Mesenchymal stem cell (in vitro differentiated cells and primary cell): ENCODE data around the gene PVALB.
"Not testable (repeated sequence)": the region's sequence is repeated elsewhere in the genome, so short reads cannot be mapped to it uniquely, and the experiment has no call there.

ENCODE experiments used
- DNase-seq: peaks from one replicate; pipeline ENCODE4 v3.0.0-alpha.2; 2013
- H2AFZ ChIP-seq: one replicate; pipeline ENCODE4 v1.6.1; 2013; ENCODE audit warnings: low read depth, mild to moderate bottlenecking, control low read depth, inconsistent platforms, low read length, moderate library complexity
- H2AK5ac ChIP-seq: 2 replicates; pipeline ENCODE4 v1.6.1; 2013; ENCODE audit warnings: low read length, moderate library complexity, mild to moderate bottlenecking, inconsistent platforms; ENCODE audit not compliant: severe bottlenecking
- H2BK120ac ChIP-seq: one replicate; pipeline ENCODE4 v1.6.1; 2013; ENCODE audit warnings: low read depth, mild to moderate bottlenecking, inconsistent platforms, low read length, moderate library complexity
- H2BK12ac ChIP-seq, 2 experiments: one replicate each; pipeline ENCODE4 v1.6.1; 2013; ENCODE audit warnings: inconsistent platforms in 2 of 2, low read length in 2 of 2, mild to moderate bottlenecking in 2 of 2, moderate library complexity in 2 of 2, control low read depth in 1 of 2
- H2BK15ac ChIP-seq: one replicate; pipeline ENCODE4 v1.6.1; 2013; ENCODE audit warnings: mild to moderate bottlenecking, low read depth, inconsistent platforms; ENCODE audit not compliant: poor library complexity, severe bottlenecking
- H2BK5ac ChIP-seq: 2 replicates; pipeline ENCODE4 v1.6.1; 2013; ENCODE audit warnings: low read depth, mild to moderate bottlenecking, low read length, control low read depth, inconsistent platforms; ENCODE audit not compliant: poor library complexity, severe bottlenecking
- H3K14ac ChIP-seq, 2 experiments: one replicate each; pipeline ENCODE4 v1.6.1; 2013; ENCODE audit warnings: inconsistent platforms in 2 of 2, low read length in 2 of 2, control low read depth in 1 of 2, mild to moderate bottlenecking in 1 of 2, moderate library complexity in 1 of 2
- H3K18ac ChIP-seq, 2 experiments: one replicate each; pipeline ENCODE4 v1.6.1; 2013; ENCODE audit warnings: inconsistent platforms in 2 of 2, low read length in 2 of 2, control low read depth in 1 of 2, low read depth in 1 of 2, mild to moderate bottlenecking in 1 of 2
- H3K23ac ChIP-seq, 2 experiments: one replicate each; pipeline ENCODE4 v1.6.1; 2013; ENCODE audit warnings: inconsistent platforms in 2 of 2, low read length in 2 of 2, mild to moderate bottlenecking in 2 of 2, moderate library complexity in 2 of 2, control low read depth in 1 of 2
- H3K27ac ChIP-seq: 2 replicates; pipeline ENCODE4 v1.5.1; 2013; ENCODE audit warnings: mild to moderate bottlenecking, moderate library complexity, low read length, control low read depth, inconsistent platforms; ENCODE audit not compliant: poor library complexity, severe bottlenecking
- H3K27me3 ChIP-seq, 2 experiments: 2 replicates each; pipeline versions ENCODE4 v1.6.1 to v1.7.0; 2013; ENCODE audit warnings: low read length in 2 of 2, mild to moderate bottlenecking in 2 of 2, moderate library complexity in 2 of 2, control low read depth in 1 of 2, inconsistent platforms in 1 of 2; ENCODE audit not compliant: control insufficient read depth in 1 of 2, insufficient read depth in 1 of 2
- H3K36me3 ChIP-seq, 2 experiments: 2 replicates each; pipeline versions ENCODE4 v1.6.1 to v1.7.0; 2013; ENCODE audit warnings: low read length in 2 of 2, control low read depth in 1 of 2, inconsistent platforms in 1 of 2, low read depth in 1 of 2, mild to moderate bottlenecking in 1 of 2; ENCODE audit not compliant: insufficient read depth in 2 of 2, control insufficient read depth in 1 of 2
- H3K4ac ChIP-seq, 2 experiments: one replicate each; pipeline ENCODE4 v1.6.1; 2013; ENCODE audit warnings: inconsistent platforms in 2 of 2, low read length in 2 of 2, mild to moderate bottlenecking in 2 of 2, moderate library complexity in 2 of 2, control low read depth in 1 of 2, low read depth in 1 of 2
- H3K4me1 ChIP-seq: 2 replicates; pipeline ENCODE4 v1.6.1; 2013; ENCODE audit warnings: low read depth, low read length, control low read depth; ENCODE audit not compliant: control insufficient read depth, insufficient read depth
- H3K4me2 ChIP-seq: 2 replicates; pipeline ENCODE4 v1.6.1; 2013; ENCODE audit warnings: low read length, mild to moderate bottlenecking, inconsistent platforms; ENCODE audit not compliant: poor library complexity, severe bottlenecking
- H3K4me3 ChIP-seq, 2 experiments: 2 replicates each; pipeline versions ENCODE4 v1.5.1 to v1.7.0; 2013; ENCODE audit warnings: low read length in 2 of 2, mild to moderate bottlenecking in 2 of 2, control low read depth in 1 of 2, low read depth in 1 of 2; ENCODE audit not compliant: insufficient read depth in 1 of 2
- H3K79me1 ChIP-seq: replicated peaks from 2 replicates; pipeline ENCODE4 v1.6.1; 2013; ENCODE audit warnings: mild to moderate bottlenecking, control low read depth, low read length, inconsistent platforms; ENCODE audit not compliant: poor library complexity, severe bottlenecking
- H3K9ac ChIP-seq: 2 replicates; pipeline ENCODE4 v1.7.0; 2013; ENCODE audit warnings: mild to moderate bottlenecking, low read length, moderate library complexity
- H3K9me3 ChIP-seq: 2 replicates; pipeline ENCODE4 v1.7.0; 2013; ENCODE audit warnings: mild to moderate bottlenecking, low read length; ENCODE audit not compliant: control insufficient read depth
- H4K8ac ChIP-seq: one replicate; pipeline ENCODE4 v1.6.1; 2013; ENCODE audit warnings: inconsistent platforms, mild to moderate bottlenecking, low read length, moderate library complexity
- H4K91ac ChIP-seq: one replicate; pipeline ENCODE4 v1.6.1; 2013; ENCODE audit warnings: mild to moderate bottlenecking, low read length, inconsistent platforms
- WGBS: methylation state at CpG from one replicate; pipeline ENCODE4 v1.1.7; 2013; ENCODE audit warnings: mixed read lengths; 5-methylcytosine and 5-hydroxymethylcytosine counted together

Gene PVALB

DNA sequence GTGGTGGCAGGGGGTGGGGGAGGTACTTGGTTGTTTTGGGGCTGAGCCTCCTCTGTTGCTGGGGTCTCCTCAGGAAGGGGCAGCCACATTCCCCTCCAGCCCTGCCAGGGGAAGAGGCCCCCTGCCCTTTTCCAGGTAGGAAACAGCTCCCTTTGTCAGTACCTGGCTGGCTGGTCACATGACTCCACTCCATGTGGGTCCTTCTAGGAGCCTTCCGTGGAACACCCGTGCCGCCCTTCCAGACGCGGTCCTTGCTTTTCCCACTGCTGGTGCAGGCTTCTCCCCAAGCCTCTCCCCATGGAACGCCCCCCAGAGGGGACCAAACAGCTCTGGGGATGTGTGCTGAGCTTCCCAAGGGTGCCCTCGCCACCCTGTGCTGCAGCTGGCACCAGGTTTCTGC is 60.8 kb downstream of the PVALB start:
- 81% methylated on average over 7 of the region's 7 CpGs for WGBS
- H3K4me3 ChIP-seq: no peak overlapping the region
- H3K4me2 ChIP-seq: no peak overlapping the region
- no peaks in the 10 kb centered on the region for H3K79me1 ChIP-seq
- H2AFZ ChIP-seq: no peak overlapping the region
- peaks cover 0 to 4% of the 10 kb centered on the region in 2 experiments for H3K36me3 ChIP-seq
- no peak for DNase-seq
- no peak overlapping the region for H3K9ac ChIP-seq
- H4K91ac ChIP-seq: no peak overlapping the region
- H3K14ac ChIP-seq: no peak overlapping the region
- peaks cover 32 to 48% of the 10 kb centered on the region in 2 experiments for H3K27me3 ChIP-seq
- no peak overlapping the region for H2AK5ac ChIP-seq
- no peaks in the 10 kb centered on the region for H3K4me1 ChIP-seq
- H3K4ac ChIP-seq: no peak overlapping the region
- no peaks in the 10 kb centered on the region for H3K9me3 ChIP-seq
- no peak overlapping the region for H2BK120ac ChIP-seq
- no peak overlapping the region for H2BK12ac ChIP-seq
- H2BK15ac ChIP-seq: no peak overlapping the region
- no peak overlapping the region for H3K27ac ChIP-seq
- no peak overlapping the region for H4K8ac ChIP-seq
- H3K18ac ChIP-seq: no peak overlapping the region
- no peak overlapping the region for H2BK5ac ChIP-seq
- H3K23ac ChIP-seq: no peak overlapping the region

GRCh38 chr22:36755316-36755715 is 61.5 kb downstream of the PVALB start:
- H2BK5ac ChIP-seq: no peak overlapping the region
- no peaks in the 10 kb centered on the region for H3K4me1 ChIP-seq
- no peak overlapping the region for H3K27ac ChIP-seq
- H2AK5ac ChIP-seq: no peak overlapping the region
- no peaks in the 10 kb centered on the region for H3K9me3 ChIP-seq
- no peak overlapping the region for H3K9ac ChIP-seq
- no peak overlapping the region for H4K91ac ChIP-seq
- H2BK15ac ChIP-seq: no peak overlapping the region
- H3K14ac ChIP-seq: no peak overlapping the region
- H2AFZ ChIP-seq: no peak overlapping the region
- no peak overlapping the region for H3K18ac ChIP-seq
- H2BK12ac ChIP-seq: no peak overlapping the region
- no peak for DNase-seq
- no peak overlapping the region for H3K4me2 ChIP-seq
- peaks cover 0 to under 1% of the 10 kb centered on the region in 2 experiments for H3K36me3 ChIP-seq
- WGBS: 85% methylated on average over 6 of the region's 6 CpGs
- H3K79me1 ChIP-seq: no peaks in the 10 kb centered on the region
- no peak overlapping the region for H2BK120ac ChIP-seq
- H3K4ac ChIP-seq: no peak overlapping the region
- H3K27me3 ChIP-seq: peaks cover 32 to 48% of the 10 kb centered on the region in 2 experiments
- no peak overlapping the region for H3K4me3 ChIP-seq
- no peak overlapping the region for H4K8ac ChIP-seq
- no peak overlapping the region for H3K23ac ChIP-seq

GRCh38 chr22:36754881-36755280 is 62.0 kb downstream of the PVALB start:
- H3K23ac ChIP-seq, H3K9ac ChIP-seq, H2AK5ac ChIP-seq, H3K4me2 ChIP-seq, H2BK5ac ChIP-seq, DNase-seq, H3K14ac ChIP-seq, H3K4me3 ChIP-seq, H3K27ac ChIP-seq, H3K36me3 ChIP-seq, H3K79me1 ChIP-seq, H3K18ac ChIP-seq, H4K91ac ChIP-seq, H2BK120ac ChIP-seq, H3K4me1 ChIP-seq, H3K9me3 ChIP-seq, H2BK12ac ChIP-seq, H2BK15ac ChIP-seq, H3K4ac ChIP-seq, H4K8ac ChIP-seq, H2AFZ ChIP-seq: not testable (repeated sequence)
- 87% methylated on average over 4 of the region's 9 CpGs for whole genome bisulfite sequencing
- peaks cover 32 to 48% of the 10 kb centered on the region in 2 experiments for H3K27me3 ChIP-seq

DNA sequence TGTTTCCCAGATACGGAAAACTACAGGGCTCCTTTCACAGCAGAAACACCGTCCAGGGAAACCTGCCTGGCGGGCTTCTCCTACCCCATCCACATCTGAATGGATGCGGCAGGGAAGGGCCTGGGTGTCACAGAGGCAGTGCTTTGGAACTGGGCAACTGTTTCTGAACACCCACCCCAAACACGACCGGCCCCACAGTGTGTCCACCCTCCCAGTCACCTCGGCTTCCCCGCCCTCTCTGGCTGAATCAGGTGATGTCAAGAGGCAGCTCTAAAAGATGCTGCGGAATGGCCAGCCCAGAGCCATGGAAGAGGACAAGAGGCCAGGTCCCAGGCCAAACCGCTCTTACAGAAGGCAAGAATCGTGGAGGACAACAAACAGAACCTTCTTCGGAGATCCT is 62.9 kb downstream of the PVALB start:
- H3K18ac ChIP-seq: no peak overlapping the region
- H2BK120ac ChIP-seq: no peak overlapping the region
- H3K36me3 ChIP-seq: no peaks in the 10 kb centered on the region
- no peak overlapping the region for H2BK15ac ChIP-seq
- H2AFZ ChIP-seq: no peak overlapping the region
- no peak overlapping the region for H3K23ac ChIP-seq
- WGBS: 83% methylated on average over 12 of the region's 12 CpGs
- H3K4me3 ChIP-seq: no peak overlapping the region
- no peak overlapping the region for H2BK12ac ChIP-seq
- no peaks in the 10 kb centered on the region for H3K4me1 ChIP-seq
- peaks cover 32 to 48% of the 10 kb centered on the region in 2 experiments for H3K27me3 ChIP-seq
- no peak overlapping the region for H4K91ac ChIP-seq
- no peak overlapping the region for H3K4ac ChIP-seq
- no peaks in the 10 kb centered on the region for H3K79me1 ChIP-seq
- no peak for DNase-seq
- H2AK5ac ChIP-seq: no peak overlapping the region
- no peak overlapping the region for H3K4me2 ChIP-seq
- H4K8ac ChIP-seq: no peak overlapping the region
- H2BK5ac ChIP-seq: no peak overlapping the region
- no peak overlapping the region for H3K27ac ChIP-seq
- H3K9ac ChIP-seq: no peak overlapping the region
- H3K9me3 ChIP-seq: no peaks in the 10 kb centered on the region
- H3K14ac ChIP-seq: no peak overlapping the region
